ENCODE measurements around the gene LRMDA.

DNA sequence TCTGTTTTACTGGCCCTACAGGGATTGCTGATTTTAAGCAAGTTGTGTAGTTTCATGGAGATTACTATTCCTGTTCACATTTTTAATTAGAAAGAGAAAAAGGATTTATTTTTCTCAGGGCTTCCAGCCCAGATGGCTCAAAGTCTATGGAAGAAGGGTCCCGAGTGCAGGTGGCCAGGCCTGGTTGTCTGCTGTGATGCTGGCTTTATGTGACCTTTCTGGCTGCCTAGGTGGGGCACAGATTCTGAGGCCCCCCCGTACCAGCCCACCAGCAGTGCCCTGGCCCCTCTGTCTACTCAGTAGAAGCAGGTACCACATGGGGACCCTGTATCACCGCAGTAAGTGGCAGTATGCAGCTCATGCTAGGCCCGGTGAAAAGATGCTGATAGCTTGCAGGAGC, 426.5 kb downstream of the LRMDA start:
- TF ChIP-seq, protein P1, sequence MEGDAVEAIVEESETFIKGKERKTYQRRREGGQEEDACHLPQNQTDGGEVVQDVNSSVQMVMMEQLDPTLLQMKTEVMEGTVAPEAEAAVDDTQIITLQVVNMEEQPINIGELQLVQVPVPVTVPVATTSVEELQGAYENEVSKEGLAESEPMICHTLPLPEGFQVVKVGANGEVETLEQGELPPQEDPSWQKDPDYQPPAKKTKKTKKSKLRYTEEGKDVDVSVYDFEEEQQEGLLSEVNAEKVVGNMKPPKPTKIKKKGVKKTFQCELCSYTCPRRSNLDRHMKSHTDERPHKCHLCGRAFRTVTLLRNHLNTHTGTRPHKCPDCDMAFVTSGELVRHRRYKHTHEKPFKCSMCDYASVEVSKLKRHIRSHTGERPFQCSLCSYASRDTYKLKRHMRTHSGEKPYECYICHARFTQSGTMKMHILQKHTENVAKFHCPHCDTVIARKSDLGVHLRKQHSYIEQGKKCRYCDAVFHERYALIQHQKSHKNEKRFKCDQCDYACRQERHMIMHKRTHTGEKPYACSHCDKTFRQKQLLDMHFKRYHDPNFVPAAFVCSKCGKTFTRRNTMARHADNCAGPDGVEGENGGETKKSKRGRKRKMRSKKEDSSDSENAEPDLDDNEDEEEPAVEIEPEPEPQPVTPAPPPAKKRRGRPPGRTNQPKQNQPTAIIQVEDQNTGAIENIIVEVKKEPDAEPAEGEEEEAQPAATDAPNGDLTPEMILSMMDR (IDR thresholded peaks at IDR 0.05; ENCODE audit: borderline replicate concordance, extremely low read depth, low read length, poor library complexity, severe bottlenecking): no peak
- TF ChIP-seq EZH2 (IDR thresholded peaks at IDR 0.05; ENCODE audit: borderline replicate concordance, low read depth, low read length, severe bottlenecking): no peak

Data from DND-41 (cell line).